HG03135 (cell line): ENCODE measurements around the gene ANKS4B.
"Not testable (repeated sequence)": the region's sequence is repeated elsewhere in the genome, so short reads cannot be mapped to it uniquely, and the experiment has no call there.

Source experiments
- ATAC-seq: cut with Tn5 transposase; IDR thresholded peaks from one replicate; pipeline ENCODE4 v1.9.1; 2021; ENCODE audit warnings: mild to moderate bottlenecking, moderate library complexity; ENCODE audit not compliant: unreplicated experiment

ANKS4B gene, protein sequence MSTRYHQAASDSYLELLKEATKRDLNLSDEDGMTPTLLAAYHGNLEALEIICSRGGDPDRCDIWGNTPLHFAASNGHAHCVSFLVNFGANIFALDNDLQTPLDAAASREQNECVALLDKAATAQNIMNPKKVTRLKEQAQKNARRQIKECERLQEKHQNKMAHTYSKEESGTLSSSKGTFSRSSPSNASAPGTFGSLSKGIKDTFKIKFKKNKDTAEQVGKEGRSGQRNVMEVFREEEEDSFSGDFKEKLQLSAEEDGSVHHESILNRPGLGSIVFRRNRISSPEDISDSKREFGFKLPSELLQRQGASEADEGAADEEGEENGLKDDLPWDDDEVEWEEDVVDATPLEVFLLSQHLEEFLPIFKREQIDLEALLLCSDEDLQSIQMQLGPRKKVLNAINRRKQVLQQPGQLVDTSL

DNA sequence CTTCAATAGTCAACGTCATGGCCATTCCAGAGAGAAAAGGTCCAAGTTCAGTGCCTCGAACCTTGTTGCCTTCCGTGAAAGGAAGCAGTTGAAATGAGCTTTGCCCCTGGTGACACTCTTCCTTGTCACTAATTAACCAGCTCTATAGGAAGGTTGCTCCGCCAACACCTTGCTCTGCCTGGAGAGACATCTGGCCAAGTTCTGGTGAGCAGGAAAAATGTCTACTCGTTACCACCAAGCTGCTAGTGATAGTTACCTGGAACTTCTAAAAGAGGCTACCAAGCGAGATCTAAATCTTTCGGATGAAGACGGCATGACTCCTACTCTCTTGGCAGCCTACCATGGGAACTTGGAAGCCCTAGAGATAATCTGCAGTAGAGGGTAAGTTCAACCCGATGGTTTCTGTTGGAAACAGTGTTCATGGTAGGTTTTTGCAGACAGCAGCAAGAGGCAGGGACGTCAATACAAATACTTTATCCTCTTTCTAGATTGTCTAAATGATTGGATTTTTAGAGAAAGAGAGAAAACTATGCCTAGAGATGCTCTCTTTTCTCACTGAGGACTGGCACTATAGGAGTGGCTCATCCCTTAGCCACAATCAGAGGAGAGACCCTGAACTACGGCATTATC, at the start of gene ANKS4B:
ANKS4B (plus strand) TSS at position 179 of the 630 bp plus-strand sequence; CDS start at position 218, 39 bp downstream.
- ATAC-seq, result no peak

DNA sequence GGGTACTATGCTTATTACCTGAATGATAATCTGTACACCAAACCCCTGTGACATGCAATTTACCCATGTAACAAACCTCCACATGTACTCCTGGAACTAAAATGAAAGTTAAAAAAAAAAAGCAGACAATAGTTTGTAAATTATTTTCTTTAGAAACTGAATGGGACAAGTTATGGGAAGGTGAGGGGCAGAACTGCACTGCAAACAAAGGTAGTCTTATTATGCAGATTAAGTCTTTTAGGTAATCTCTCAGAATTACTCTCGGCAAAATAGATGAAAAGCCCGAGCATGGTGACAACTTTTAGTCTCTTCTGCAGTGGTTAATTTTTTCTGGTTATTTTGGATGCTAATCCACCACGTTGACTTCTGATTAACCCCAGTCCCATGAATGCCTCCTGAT, 49.5 kb upstream of the ANKS4B start:
- ATAC-seq, result no peak

DNA sequence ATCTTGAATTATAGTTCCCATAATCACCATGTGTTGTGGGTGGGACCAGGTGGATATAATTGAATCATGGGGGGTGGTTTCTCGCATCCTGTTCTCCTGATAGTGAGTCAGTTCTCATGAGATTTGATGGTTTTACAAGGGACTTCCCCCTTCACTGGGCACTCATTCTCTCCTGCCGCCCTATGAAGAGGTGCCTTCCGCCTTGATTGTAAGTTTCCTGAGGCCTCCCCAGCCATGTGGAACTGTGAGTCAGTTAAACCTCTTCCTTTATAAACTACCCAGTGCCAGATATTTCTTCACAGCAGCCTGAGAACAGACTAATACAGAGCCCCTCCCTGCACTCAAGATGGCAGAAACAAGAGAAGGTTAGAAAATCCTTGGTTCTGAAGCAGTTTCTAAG, 48.7 kb upstream of the ANKS4B start:
- no peak for ATAC-seq

DNA sequence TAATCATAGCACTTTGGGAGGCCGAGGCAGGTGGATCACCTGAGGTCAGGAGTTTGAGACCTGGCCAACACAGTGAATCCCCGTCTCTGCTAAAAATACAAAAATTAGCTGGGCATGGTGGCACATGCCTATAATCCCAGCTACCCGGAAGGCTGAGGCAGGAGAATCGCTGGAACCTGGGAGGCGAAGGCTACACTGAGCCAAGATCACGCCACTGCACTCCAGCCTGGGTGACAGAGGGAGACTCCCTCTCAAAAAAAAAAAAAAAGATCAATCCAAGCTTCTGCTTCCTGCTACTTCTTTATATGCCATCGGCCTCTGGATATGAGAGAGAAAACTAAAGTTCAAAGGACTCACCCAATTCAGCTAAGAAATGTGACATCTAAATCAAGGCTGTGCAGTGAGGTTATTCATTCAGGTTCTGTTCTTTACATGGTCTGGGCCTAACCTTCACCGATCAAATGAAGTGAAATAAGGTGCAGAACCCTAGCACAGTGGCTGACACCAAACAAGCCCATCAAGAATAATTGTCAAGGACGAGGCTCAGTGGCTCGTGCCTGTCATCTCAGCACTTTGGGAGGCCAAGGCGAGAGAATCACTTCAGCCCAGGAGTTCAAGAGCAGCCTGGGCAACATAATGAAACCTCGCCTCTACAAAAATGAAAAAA, 47.7 kb upstream of the ANKS4B start:
- ATAC-seq, result no peak

DNA sequence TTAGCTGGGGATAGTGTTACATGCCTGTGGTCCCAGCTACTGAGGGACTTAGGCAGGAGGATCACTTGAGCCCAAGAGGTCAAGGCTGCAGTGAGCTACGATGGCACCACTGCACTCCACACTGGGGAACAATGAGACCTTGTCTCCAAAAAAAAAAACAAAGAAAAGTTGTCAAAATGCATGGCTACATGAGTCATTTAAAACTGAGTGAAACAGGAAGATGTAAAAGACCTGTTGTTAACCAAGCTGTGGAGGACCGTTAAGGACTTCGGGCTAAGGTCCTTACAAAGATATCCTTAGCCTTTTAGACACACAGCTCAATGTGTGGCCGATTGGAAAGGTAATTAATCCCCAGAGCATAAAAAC, 47.2 kb upstream of the ANKS4B start:
- ATAC-seq, result no peak

DNA sequence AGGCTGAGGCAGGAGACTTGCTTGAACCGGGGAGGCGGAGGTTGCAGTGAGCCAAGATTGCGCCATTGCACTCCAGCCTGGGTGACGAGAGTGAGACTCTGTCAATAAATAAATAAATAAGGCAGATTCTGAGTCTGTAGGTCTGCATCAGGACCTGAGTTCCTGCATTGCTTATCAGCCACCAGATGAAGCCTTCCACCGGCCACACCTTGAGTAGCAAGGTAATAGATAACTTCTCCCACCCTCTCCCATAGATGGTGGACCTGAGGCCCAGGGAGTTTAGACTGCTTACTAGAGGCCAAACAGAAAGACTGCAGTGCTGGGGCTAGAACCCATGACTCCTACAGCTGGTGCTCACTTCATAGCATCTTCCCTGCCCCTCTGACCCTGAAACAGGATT, 44.2 kb upstream of the ANKS4B start:
- ATAC-seq, result no peak

DNA sequence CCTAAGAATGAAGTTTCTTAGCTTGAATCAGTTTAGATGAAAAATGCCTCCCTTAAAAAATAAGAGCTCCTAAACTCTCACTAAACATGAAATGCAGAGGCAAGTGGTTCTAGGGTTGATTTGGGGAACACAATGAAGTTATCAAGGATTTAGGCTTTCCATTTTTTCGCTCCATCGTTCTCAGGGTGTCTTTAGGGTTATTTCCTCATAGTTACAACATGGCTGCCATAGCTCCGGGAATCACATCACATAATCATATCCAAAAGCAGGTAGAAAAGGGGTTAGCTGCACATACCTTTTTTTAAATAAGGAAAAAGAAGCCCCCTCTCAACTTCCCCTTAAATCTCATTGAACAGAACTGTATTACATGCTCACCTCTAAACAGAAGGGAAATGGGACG, 43.5 kb upstream of the ANKS4B start:
- no peak for ATAC-seq

DNA sequence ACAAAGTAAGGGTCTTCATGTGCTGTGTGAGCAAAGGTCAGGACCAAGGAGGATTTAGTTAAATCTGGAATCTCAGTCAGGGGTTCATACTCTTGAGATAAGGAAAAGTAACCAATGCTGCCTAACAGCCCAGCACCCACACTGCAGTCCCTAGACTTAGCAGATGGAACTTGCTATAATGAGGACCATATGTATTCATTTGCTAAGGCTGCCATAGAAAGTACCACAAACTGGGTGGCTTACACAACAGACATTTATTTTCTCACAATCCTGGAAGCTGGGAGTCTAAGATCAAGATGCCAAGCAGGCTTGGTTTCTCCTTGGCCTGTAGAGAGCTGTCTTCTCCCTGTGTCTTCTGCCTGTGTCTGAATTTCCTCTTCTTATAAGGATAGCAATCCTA, 42.9 kb upstream of the ANKS4B start:
- no peak for ATAC-seq

DNA sequence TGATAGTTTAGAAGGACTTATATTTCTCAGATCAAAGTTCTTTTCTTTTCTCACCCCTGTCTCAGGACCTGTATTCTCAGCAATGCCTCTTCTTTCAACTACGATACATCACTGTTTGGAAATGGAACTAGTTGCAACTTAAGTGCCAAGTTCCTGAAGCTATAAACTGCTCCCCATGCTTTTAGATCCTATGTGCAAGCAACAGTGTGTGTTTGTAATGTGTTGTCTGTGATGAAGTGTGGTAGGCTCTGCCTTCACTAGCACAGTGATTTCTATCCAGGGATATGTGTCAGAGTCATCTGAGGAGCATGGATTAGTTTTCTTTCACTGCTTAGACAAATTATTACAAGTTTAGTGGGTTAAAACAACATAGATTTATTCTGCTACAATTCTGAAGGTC, 40.5 kb upstream of the ANKS4B start:
- ATAC-seq, result no peak

DNA sequence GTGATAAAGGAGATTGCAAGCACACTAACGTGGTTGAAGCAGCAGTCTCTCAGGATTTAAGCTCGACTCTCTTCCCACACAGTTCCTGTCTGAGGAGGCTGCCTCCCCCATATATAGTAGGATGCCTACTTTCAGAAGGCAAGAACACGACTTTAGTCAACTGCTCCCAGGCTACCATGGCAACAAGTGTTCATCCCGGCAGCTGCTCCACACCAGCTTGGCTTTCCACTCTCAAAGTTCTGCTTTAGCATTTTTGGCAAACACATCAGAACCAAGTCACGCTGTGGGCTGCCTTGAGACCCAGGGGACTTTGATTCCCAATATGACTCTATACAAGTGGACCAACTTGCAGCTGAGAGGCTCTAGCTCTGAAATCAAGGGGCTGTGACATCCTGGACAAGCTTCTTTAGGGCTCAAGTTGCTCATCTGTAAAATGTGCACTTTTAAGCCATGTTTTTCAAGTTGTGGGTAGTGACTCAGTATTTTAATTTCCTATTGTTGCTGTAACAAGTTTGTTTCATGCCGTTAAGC, 38.7 kb upstream of the ANKS4B start:
- no peak for ATAC-seq

DNA sequence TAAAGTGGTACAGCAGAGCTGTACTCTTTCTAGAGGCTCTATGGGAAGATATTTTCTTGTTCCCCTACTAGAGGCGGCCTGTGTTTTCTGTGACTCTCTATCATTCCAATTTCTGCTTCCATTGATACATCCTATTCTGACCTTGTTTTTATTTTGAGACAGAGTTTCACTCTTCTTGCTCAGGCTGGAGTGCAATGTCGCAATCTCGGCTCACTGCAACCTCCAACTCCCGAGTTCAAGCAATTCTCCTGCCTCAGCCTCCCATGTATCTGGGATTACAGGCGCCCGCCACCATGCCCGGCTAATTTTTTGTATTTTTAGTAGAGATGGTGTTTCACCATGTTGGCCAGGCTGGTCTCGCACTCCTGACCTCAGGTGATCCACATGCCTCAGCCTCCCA, 38.2 kb upstream of the ANKS4B start:
- not testable (repeated sequence) for ATAC-seq

DNA sequence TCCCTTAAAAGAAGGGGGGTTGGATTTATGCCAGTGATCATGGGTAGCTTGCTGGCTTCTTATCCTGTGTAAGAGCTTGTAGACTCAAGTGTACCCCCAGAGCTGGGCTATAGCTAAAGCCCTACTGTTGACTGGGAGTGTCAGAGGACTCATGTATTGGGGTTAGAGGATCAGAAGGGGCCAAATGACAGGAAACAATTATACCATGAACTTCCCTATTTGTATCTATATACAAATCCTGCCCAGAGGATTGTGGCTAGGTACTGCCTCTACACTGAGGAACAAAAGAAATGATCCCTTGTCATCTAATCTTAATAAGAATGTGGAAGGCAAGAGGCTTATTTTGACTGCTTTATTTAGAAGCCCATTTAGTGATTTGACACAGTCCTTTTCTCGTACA, 36.4 kb upstream of the ANKS4B start:
- no peak for ATAC-seq

DNA sequence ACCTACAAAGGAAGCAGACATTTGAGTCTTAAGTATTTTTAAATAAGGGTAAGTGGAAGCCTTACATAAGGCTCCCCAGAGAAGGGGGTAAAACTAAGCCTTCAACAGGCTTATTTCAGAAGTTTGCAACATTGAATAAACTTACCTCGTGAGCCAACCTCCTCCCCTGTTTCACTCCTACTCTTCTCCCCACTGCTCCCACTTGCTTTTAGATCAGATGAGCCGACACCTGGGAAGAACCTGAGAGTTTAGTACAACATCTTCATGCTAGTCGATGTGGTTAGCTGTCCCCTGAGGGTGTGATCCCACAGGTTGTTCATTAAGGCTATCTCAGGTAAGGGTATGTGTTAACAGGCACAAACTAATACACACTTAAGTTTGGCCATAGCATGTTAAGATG, 35.9 kb upstream of the ANKS4B start:
- no peak for ATAC-seq

DNA sequence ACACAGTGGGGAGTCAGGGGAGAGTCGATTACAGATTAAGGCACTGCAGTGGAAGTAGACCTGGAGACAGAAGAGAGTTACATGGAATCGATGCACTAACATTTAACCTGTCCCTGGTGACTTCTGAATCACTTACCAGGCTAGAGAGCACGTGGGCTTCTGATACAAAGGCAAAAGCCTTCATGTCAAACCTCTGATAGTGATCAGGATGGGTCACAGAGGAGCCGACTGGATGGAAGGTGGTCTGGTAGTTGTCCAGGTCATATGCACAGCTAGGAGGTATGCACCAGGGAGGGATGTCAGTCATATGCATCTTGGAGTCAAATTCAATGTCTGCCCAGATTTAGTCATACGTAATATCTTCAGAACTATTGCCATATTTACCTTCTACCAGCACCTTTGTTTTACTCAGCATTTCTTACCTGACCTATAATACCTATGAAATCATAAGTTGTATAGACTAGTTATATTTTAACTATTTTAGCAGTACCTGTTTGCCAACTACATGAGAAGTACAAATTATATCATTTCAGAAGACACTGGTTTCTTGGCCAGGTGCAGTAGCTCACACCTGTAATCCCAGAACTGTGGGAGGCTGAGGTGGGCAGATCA, 33.8 kb upstream of the ANKS4B start:
- no peak for ATAC-seq

DNA sequence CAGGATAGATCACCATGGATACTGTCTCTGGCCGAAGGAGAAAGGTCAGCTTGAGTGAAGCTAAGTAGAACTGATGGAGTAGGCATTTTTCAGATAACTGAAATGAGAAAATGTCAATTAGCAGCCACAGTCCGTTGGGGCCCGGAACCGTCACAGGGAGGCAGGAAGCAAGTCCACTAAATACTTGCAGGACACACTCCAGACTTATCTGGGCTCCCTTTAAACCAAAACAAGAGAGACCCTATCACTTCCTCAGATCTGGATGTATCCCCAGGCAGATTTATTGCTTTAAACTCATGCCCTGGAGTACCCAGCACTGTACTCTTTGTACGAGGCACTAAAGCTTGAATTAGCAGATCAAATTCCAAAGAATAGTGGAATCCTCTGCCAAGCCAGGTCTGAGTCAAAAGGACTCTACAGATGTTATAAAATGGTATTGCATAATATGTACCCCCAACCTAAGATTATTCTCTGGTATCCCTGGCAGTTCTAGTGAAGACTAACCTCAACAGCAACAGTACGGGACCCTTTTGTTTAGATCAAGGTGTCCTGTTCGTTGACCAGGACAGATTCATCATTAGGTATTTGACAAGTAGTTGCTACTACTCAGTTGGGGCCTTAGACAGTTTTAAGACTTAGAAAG, 30.2 kb upstream of the ANKS4B start:
- ATAC-seq, result no peak

DNA sequence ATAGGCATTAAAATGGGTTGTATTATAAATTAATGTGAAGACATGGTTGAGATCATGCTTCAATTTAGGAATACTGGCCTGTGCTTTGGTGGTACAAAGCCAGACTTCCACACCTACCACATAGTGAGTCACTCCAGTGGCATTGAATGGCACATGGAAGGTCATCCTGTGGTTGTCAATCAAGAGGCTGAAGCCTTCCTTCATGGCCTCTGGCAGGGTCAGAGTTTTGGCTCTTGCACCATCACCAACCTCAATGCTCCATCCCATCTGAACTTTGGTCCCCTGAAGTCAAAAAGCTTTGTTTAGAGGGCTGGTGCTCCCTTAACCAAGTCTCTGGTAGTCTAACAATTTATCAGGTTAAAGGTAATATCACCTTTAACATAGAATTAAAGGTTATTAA, 28.2 kb upstream of the ANKS4B start:
- ATAC-seq, result no peak

DNA sequence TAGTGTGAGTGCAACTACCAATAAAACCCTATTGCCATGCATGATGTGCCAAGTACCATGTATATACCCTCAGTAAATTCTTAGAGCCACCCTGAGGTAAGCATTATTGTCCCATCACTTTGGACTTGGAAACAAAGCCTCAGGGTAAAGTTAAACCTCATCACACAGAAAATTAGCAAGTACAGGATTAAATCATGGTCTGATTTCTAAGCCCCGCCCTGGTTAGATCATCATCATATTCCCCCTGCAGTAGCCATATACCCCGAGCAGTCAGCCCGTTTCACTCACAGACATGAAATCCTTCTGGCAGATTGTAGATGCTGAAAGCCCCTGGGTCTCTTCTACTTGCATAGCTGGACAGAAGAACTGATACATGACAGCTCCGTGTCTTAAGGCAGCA, 26.9 kb upstream of the ANKS4B start:
- no peak for ATAC-seq

DNA sequence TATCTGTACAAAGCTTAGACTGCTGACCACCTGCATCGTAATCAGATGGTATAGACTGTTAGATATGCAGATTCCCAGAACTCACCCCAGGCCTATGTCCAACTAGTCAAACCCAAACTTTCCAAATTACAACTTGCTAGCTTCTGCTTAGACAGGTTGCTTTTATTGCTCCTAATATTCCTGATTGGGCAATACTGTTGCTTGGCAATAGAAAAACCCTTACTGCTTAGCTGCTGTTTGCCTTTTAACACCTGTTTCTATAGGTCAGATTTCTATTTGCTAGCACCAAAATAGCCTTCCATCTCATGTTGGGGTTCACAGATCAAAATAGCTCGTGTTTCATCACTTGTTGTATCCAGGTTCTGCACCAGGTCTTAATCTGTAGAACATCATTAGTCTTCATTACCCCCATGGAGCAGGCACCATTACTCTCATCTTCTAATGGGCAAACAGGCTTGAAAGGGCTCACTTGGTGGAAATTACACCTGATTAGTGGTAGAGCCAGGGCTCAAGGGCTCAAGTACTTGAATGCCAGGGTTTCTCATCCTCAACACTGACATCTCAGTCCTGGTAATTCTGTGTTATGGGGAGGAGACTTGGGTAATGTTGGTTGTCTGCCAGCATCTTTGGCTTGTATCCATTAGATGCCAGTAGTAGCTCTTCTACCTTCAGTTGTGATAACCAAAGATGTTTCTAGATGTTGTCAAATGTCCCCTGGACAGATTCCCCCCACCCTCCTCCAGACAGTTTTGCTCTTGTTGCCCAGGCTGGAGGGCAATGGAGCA, 24.9 kb upstream of the ANKS4B start:
- no peak for ATAC-seq

DNA sequence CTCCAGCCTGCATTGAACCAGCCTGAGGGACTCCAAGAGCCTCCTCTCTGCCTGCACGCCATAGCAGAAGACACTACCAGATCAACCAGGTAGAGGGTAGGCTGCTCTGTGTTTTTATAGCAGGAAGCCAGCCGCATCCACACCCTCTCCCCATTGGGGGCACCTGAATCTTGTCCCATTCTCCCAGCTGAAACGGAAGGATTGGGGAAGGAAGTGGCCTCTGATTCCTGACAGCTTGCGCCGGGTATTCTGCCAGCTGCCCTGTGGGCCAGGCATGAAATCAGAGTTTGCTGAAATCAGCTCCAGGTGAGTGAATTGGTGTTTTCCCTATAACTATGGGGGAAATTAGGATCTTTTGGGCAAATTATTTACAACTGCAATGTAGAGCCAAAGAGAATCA, 22.0 kb upstream of the ANKS4B start, which contains the start of gene ZP2:
ZP2 (minus strand) TSS at position 89 of the 400 bp plus-strand sequence; CDS start at position 62, 27 bp downstream.
- no peak for ATAC-seq

DNA sequence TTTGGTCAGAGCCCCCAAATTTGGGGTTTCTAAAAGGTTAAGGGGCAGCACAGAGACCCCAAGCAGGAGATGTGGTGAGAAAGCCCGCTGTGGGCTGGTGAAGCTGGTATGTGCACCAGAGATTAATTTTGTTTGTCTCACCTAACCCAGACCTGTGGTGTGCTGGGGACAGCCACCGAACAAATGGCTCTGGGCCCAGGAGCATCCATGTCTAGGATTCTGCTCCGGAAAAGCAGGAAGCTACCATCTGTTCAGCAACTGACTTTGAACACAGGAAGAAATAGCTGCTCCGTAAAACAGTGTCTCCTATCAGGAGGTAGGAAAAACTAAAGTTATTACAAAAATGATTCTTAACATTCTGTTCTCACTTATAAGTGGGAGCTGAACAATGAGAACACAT, 19.4 kb upstream of the ANKS4B start:
- ATAC-seq, result no peak
